Endometrial microvascular endothelial cells (primary cell): Measurements from ENCODE around the gene MTMR4. TPM values are rescaled to one million over a fixed set of nuclear protein-coding genes. Genes with fewer than 3 reads are reported as not detected.

Experiments
- in situ Hi-C: cut with HindIII; loops from 2 replicates; pipeline ENCODE4 v1.10.0; 2017; ENCODE audit warnings: low sequenced_read_pairs, low pct_unique_long_range_greater_than_20kb; ENCODE audit errors: inconsistent ontology term
- total RNA-seq: library from RNA; depleted of rRNA; stranded (reverse); fragments of >200 nt; gene quantifications from one replicate; pipeline ENCODE4 v1.2.3, GENCODE V29; 2015; ENCODE audit errors: inconsistent ontology term

MTMR4 gene
- total RNA-seq, 1 donor from 2014 or later = 36.2 TPM

- in situ Hi-C loops = no loop called here
These were observed 68.4 kb downstream of the MTMR4 start for GRCh38 chr17:58446086-58446485.

Other genes with a start within 250 kb of the MTMR4 start
- gene MPO, start 233.7 kb downstream of the MTMR4 start, total RNA-seq = not detected
- not detected for gene TSPOAP1, start 185.8 kb downstream of the MTMR4 start, total RNA-seq
- gene SUPT4H1, start 162.4 kb downstream of the MTMR4 start, total RNA-seq = 54.6 TPM
- not detected for gene RNF43, start 97.1 kb downstream of the MTMR4 start, total RNA-seq
- not detected for gene HSF5, start 26.2 kb downstream of the MTMR4 start, total RNA-seq
- not detected for gene TEX14, start 177.4 kb upstream of the MTMR4 start, total RNA-seq
- gene RAD51C, start 178.0 kb upstream of the MTMR4 start, total RNA-seq = 48.5 TPM
- gene PPM1E, start 241.2 kb upstream of the MTMR4 start, total RNA-seq = not detected